Measurements from ENCODE around the gene ZSWIM1.

ZSWIM1 gene

GRCh38 chr20:45880988-45881788 lies at the start of gene ZSWIM1:
ZSWIM1 (plus strand) TSS chr20:45881227; CDS start chr20:45882593, 1,366 bp downstream.
- Mint-ChIP-seq H3K9me3 (no peaks in the 10 kb centered on the region), H3K27ac (peak within 1 kb of the TSS; percentile 92), H3K27me3 (no peaks in the 10 kb centered on the region), H3K4me3 (peak within 1 kb of the TSS; percentile 85), H3K4me1 (ENCODE audit: low read depth) (peaks cover 48% of the 10 kb centered on the region), H3K36me3 (ENCODE audit: low read depth) (peaks cover 35% of the 10 kb centered on the region)

- peak overlapping the region; percentile 76 for H3K4me3 Mint-ChIP-seq
- H3K4me1 Mint-ChIP-seq (ENCODE audit: low read depth) = peaks cover 16% of the 10 kb centered on the region
Measured at GRCh38 chr20:45832619-45833018, 48.4 kb upstream of the ZSWIM1 start.

GRCh38 chr20:45833030-45833882 lies 47.8 kb upstream of the ZSWIM1 start, which contains the start of gene SNX21:
SNX21 (plus strand) TSS chr20:45833799; CDS start chr20:45833920, 121 bp downstream.
- peaks cover 3% of the 10 kb centered on the region for H3K27me3 Mint-ChIP-seq
- H3K4me3 Mint-ChIP-seq = peak within 1 kb of the TSS; percentile 76
- no peaks in the 10 kb centered on the region for H3K9me3 Mint-ChIP-seq
- H3K27ac Mint-ChIP-seq = no peak within 1 kb of the TSS
- peaks cover 16% of the 10 kb centered on the region for H3K4me1 Mint-ChIP-seq (ENCODE audit: low read depth)
- H3K36me3 Mint-ChIP-seq (ENCODE audit: low read depth) = no peaks in the 10 kb centered on the region

More at GRCh38 chr20:45832619-45833018, 48.4 kb upstream of the ZSWIM1 start:
- H3K27me3 Mint-ChIP-seq = peaks cover 3% of the 10 kb centered on the region
- H3K9me3 Mint-ChIP-seq = no peaks in the 10 kb centered on the region
- no peak overlapping the region for H3K27ac Mint-ChIP-seq
- H3K36me3 Mint-ChIP-seq (ENCODE audit: low read depth) = no peaks in the 10 kb centered on the region

- H3K27me3 Mint-ChIP-seq = peaks cover 3% of the 10 kb centered on the region
- H3K4me1 Mint-ChIP-seq (ENCODE audit: low read depth) = peaks cover 16% of the 10 kb centered on the region
- peak overlapping the region; percentile 53 for H3K4me3 Mint-ChIP-seq
- no peaks in the 10 kb centered on the region for H3K9me3 Mint-ChIP-seq
- H3K27ac Mint-ChIP-seq = no peak overlapping the region
- no peaks in the 10 kb centered on the region for H3K36me3 Mint-ChIP-seq (ENCODE audit: low read depth)
Measured at GRCh38 chr20:45833883-45834796, 46.9 kb upstream of the ZSWIM1 start.

- no peaks in the 10 kb centered on the region for H3K9me3 Mint-ChIP-seq
- H3K4me3 Mint-ChIP-seq = peak overlapping the region; percentile 53
- no peaks in the 10 kb centered on the region for H3K36me3 Mint-ChIP-seq (ENCODE audit: low read depth)
- peaks cover 16% of the 10 kb centered on the region for H3K4me1 Mint-ChIP-seq (ENCODE audit: low read depth)
- no peak overlapping the region for H3K27ac Mint-ChIP-seq
- H3K27me3 Mint-ChIP-seq = peaks cover 3% of the 10 kb centered on the region
Measured at GRCh38 chr20:45834797-45835161, 46.2 kb upstream of the ZSWIM1 start.

- Mint-ChIP-seq H3K36me3 (ENCODE audit: low read depth) (no peaks in the 10 kb centered on the region), H3K9me3 (no peaks in the 10 kb centered on the region), H3K4me3 (peak overlapping the region; percentile 53), H3K4me1 (ENCODE audit: low read depth) (peaks cover 16% of the 10 kb centered on the region), H3K27me3 (peaks cover 1% of the 10 kb centered on the region), H3K27ac (no peak overlapping the region)
Measured at GRCh38 chr20:45835329-45835765, 45.7 kb upstream of the ZSWIM1 start.

GRCh38 chr20:45835825-45836224 lies 45.2 kb upstream of the ZSWIM1 start:
- Mint-ChIP-seq H3K4me1 (ENCODE audit: low read depth) (peaks cover 16% of the 10 kb centered on the region), H3K36me3 (ENCODE audit: low read depth) (no peaks in the 10 kb centered on the region), H3K4me3 (peak overlapping the region; percentile 53), H3K27me3 (no peaks in the 10 kb centered on the region), H3K27ac (no peak overlapping the region), H3K9me3 (no peaks in the 10 kb centered on the region)

- no peaks in the 10 kb centered on the region for H3K9me3 Mint-ChIP-seq
- H3K4me3 Mint-ChIP-seq = no peak overlapping the region
- no peak overlapping the region for H3K27ac Mint-ChIP-seq
- H3K27me3 Mint-ChIP-seq = no peaks in the 10 kb centered on the region
- peaks cover 16% of the 10 kb centered on the region for H3K4me1 Mint-ChIP-seq (ENCODE audit: low read depth)
- H3K36me3 Mint-ChIP-seq (ENCODE audit: low read depth) = no peaks in the 10 kb centered on the region
Measured at GRCh38 chr20:45836841-45837240, 44.2 kb upstream of the ZSWIM1 start.

GRCh38 chr20:45840700-45841198 lies 40.3 kb upstream of the ZSWIM1 start:
- Mint-ChIP-seq H3K9me3 (no peaks in the 10 kb centered on the region), H3K27me3 (no peaks in the 10 kb centered on the region), H3K36me3 (ENCODE audit: low read depth) (peaks cover 19% of the 10 kb centered on the region), H3K4me3 (no peak overlapping the region), H3K4me1 (ENCODE audit: low read depth) (peaks cover 4% of the 10 kb centered on the region), H3K27ac (no peak overlapping the region)

- Mint-ChIP-seq H3K27ac (no peak overlapping the region), H3K36me3 (ENCODE audit: low read depth) (peaks cover 24% of the 10 kb centered on the region), H3K27me3 (no peaks in the 10 kb centered on the region), H3K4me1 (ENCODE audit: low read depth) (peaks cover 4% of the 10 kb centered on the region), H3K4me3 (no peak overlapping the region), H3K9me3 (no peaks in the 10 kb centered on the region)
Measured at GRCh38 chr20:45841407-45842129, 39.5 kb upstream of the ZSWIM1 start.

- Mint-ChIP-seq H3K36me3 (ENCODE audit: low read depth) (peaks cover 24% of the 10 kb centered on the region), H3K9me3 (no peaks in the 10 kb centered on the region), H3K4me1 (ENCODE audit: low read depth) (peaks cover 4% of the 10 kb centered on the region), H3K27ac (no peak overlapping the region), H3K27me3 (no peaks in the 10 kb centered on the region), H3K4me3 (no peak overlapping the region)
Measured at GRCh38 chr20:45842169-45842812, 38.7 kb upstream of the ZSWIM1 start.

GRCh38 chr20:45843506-45843905 lies 37.5 kb upstream of the ZSWIM1 start:
- Mint-ChIP-seq H3K4me1 (ENCODE audit: low read depth) (peaks cover 4% of the 10 kb centered on the region), H3K27me3 (no peaks in the 10 kb centered on the region), H3K9me3 (no peaks in the 10 kb centered on the region), H3K27ac (no peak overlapping the region), H3K4me3 (no peak overlapping the region), H3K36me3 (ENCODE audit: low read depth) (peaks cover 29% of the 10 kb centered on the region)

GRCh38 chr20:45845452-45845851 lies 35.6 kb upstream of the ZSWIM1 start:
- no peak overlapping the region for H3K4me3 Mint-ChIP-seq
- H3K27me3 Mint-ChIP-seq = no peaks in the 10 kb centered on the region
- H3K9me3 Mint-ChIP-seq = no peaks in the 10 kb centered on the region
- peaks cover 4% of the 10 kb centered on the region for H3K4me1 Mint-ChIP-seq (ENCODE audit: low read depth)
- peaks cover 30% of the 10 kb centered on the region for H3K36me3 Mint-ChIP-seq (ENCODE audit: low read depth)
- no peak overlapping the region for H3K27ac Mint-ChIP-seq

Data from stimulated activated naive CD8-positive, alpha-beta T cell treated with anti-CD3 and anti-CD28 coated beads, Interleukin-15, Interleukin-2, amounts not matched to agents 100 ng/mL and 50 ng/mL, for 24 hours (primary cell).